GM12892 (cell line): ENCODE results near the gene ATP1B3.
"Not testable (repeated sequence)": the region's sequence is repeated elsewhere in the genome, so short reads cannot be mapped to it uniquely, and the experiment has no call there.

ENCODE experiments used
- DNase-seq: peaks from one replicate; pipeline ENCODE4 v3.0.0; 2011; ENCODE audit not compliant: insufficient read length
- FAIRE-seq: peaks from 2 replicates; lab custom pipeline; 2011; peaks lifted over from hg19 to GRCh38; lab: Jason Lieb, UNC
- POLR2A ChIP-seq: IDR thresholded peaks from 2 replicates; pipeline ENCODE4 v1.6.1; 2011; ENCODE audit warnings: low read depth, low read length, control low read depth
- POLR2AphosphoS5 ChIP-seq: IDR thresholded peaks from 2 replicates; pipeline ENCODE4 v1.6.1; 2011; ENCODE audit warnings: low read depth, low read length, control low read depth
- TAF1 ChIP-seq: IDR thresholded peaks from 2 replicates; pipeline ENCODE4 v1.6.1; 2011; ENCODE audit warnings: low read depth, mild to moderate bottlenecking, control low read depth, low read length, borderline replicate concordance

Gene ATP1B3

DNA sequence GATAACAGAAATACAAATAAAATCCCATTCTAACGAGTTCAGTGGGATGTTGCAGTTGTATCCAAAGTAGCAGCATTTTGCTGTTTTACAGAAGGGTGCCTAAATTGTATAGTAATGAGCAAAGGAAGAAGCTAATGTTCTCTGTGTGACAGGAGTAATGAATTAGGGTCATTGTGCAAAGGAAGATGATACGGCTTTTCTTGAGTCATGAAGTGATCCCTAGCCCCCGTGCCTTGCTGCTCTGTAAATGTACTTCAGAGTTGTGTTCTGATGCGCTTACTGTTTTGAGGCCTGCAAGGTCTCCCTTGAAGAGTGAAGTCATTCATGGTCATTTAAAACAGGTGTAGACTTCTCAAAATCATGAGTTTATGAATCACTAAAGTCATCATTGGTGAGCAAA is 37.9 kb downstream of the ATP1B3 start:
- no peak for FAIRE-seq
- TF ChIP-seq POLR2AphosphoS5 (no peak), POLR2A (no peak), TAF1 (no peak)

DNA sequence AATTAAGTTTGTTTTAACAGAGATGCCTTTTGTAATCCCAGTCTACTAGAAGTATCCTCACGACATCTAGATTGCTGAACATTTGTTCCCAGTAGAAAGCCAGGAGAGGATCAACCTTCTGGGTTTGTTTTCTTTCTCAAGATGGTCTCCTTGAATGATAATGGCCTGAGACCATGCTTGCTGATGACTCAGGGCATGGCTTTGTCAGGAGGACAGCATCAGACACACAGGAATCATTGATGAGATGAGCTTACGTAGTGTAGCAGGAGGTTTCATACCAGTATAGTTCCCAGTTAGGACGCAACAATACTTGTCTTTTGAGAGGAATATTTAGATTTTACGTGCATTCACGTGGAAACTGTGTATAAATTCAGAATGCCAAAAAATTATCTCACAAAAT is 38.6 kb downstream of the ATP1B3 start:
- TF ChIP-seq POLR2AphosphoS5, result no peak
- no peak for TF ChIP-seq POLR2A
- no peak for TF ChIP-seq TAF1
- FAIRE-seq, result no peak

More for the DNA sequence above, 37.9 kb downstream of the ATP1B3 start:
- no peak for DNase-seq

DNA sequence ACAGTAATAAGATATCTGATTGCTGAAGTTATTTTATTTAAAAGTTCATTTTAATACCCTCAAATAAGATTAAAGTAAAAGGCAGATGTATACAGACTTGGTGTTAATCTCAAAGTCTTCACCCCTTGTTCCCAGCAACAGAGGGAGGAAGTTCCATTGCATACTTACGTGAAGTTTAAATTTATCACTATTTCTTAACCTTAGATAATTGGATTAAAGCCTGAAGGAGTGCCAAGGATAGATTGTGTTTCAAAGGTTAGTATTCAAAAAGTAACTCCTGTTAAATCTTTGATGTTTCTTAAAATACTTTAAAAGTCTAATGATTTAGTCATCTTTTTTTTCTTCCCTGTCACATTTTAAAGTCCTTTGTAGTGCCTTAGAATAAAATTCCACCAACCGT is 39.3 kb downstream of the ATP1B3 start:
- DNase-seq (no peak), FAIRE-seq (no peak)
- no peak for TF ChIP-seq POLR2AphosphoS5
- TF ChIP-seq POLR2A, result no peak
- TF ChIP-seq TAF1, result no peak

More for the DNA sequence above, 38.6 kb downstream of the ATP1B3 start:
- no peak for DNase-seq

DNA sequence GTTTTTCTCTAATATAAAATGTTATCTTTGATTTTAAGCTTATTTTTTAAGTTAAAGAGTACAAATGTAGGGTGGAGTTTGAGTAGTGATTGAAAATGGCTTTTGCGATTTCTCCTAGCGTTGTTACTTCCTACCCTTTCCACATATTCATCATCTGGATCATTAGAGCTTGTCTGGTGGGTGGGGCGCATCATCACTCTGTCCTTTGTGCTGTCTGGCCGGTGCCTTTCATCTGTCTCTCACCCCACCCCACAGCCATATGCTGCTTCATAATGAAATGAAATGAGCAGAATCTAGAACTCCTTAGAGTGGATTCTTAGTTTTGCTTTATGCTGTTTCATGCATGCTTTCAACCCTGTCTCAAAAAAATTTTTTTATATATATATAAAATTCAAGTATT is 44.3 kb downstream of the ATP1B3 start:
- FAIRE-seq, result no peak
- no peak for DNase-seq
- TF ChIP-seq POLR2AphosphoS5, result no peak

DNA sequence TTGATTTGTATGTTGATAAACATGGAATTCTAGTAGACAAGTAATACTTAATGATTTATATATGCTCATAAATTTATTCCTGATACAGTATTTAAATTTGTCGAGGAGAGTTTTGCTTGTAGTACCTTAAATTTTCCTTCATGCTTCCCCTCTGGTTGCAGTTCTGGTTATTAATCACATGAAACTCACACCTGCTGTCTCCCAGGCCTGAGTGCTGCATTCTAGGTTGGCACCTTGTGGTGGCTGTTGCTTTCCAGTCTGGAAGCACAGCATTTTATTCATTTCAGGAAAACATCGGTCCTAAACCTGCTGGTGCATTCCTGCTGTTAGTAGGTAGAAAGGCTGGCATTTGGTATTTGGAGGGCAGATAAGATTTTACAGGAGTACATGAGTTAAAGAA is 44.9 kb downstream of the ATP1B3 start:
- TF ChIP-seq POLR2AphosphoS5 (no peak), TAF1 (no peak), POLR2A (no peak)
- FAIRE-seq, result no peak
- DNase-seq, result no peak

DNA sequence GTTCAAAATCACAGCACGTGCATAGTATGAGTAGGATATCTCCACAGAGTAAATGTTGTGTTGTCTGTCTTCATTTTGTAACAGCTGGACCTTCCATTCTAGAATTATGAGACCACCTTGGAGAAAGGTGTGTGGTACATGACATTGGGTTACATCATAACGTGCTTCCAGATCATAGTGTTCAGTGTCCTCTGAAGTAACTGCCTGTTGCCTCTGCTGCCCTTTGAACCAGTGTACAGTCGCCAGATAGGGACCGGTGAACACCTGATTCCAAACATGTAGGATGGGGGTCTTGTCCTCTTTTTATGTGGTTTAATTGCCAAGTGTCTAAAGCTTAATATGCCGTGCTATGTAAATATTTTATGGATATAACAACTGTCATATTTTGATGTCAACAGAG is 49.2 kb downstream of the ATP1B3 start:
- not testable (repeated sequence) for DNase-seq, FAIRE-seq

DNA sequence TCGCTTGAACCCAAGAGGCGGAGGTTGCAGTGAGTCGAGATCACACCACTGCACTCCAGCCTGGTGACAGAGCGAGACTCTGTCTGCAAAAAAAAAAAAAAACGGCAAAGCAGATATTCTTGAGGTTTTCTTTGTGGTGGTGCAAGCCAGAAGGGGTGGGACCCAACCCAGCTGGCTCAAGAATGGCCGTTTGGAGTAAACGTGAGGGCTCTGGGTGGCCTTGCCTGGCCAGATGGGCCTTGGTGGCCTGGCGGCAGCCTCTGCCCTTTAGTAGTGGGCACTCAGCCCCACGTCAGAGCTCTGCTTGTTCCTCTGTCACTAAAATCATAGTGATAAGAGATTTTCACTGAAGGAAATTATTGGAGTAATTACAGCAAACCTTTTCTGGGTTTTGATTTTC is 50.5 kb downstream of the ATP1B3 start:
- FAIRE-seq, result no peak

DNA sequence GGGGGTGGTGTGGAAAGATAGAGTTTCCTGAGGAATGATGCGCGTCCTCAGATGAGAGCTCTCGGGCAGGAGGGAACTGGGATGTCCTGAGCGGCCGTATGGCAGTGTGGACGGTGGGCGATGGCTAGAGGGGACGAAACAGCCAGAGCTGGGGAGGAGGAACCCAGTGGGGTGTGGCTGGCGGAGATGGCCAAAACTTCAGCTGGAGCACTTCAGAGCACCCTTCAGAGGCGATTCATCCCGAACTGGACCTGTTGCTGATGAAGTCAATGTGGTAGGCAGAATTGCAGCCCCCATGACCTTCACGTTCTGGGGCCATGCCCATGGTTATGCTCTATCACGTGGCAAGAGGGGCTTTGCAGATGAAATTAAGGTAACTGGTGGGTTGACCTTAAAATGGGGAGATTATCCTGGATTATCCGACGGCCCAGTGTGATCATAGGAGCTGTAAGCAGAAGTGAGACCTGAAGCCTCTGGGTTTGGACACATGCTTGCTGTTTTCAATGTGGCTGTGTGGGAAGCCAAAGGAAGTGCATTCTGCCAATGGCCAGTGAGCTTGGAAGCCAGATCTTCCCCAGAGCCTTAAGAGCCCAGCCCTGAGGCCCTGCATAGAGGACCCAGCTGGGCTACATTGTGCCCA is 52.3 kb downstream of the ATP1B3 start:
- TF ChIP-seq POLR2A (peak; percentile 42; the same call in 1 of the 2 replicates), POLR2AphosphoS5 (no peak)
- FAIRE-seq (no peak), DNase-seq (no peak)

More for the DNA sequence above, 50.5 kb downstream of the ATP1B3 start:
- TF ChIP-seq POLR2A, result no peak
- no peak for TF ChIP-seq POLR2AphosphoS5
- no peak for TF ChIP-seq TAF1
- DNase-seq, result no peak

DNA sequence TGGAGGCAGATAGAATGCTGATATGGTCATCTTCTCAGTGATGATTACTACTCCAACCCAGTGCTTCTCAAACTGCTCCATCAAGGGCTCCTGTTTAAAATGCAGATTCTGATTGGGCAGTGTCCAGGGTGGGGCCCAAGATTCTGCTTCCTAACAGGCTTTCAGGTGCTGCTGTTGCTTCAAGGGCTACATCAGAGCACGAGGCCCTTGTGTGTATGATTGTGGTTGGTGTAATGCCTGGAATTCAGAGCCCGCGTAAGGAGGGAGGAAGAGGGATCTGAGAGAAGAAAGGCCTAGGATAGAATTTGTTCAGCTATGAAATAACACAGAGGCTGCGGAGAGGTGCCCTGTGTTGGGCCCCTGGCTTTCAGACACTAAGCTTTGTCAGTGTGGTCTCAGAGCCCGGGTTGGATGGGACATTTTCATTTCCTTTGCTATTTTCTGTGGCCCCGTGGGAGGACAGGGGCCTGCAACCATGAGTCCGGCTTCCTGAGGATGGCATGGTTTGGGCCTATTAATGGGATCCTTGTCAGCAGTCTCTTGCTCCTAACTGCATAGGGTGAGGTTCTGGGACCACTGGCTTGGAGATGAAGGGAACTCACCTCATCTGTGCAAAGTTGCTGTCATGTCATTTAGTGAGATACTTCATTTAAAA is 53.0 kb downstream of the ATP1B3 start:
- no peak for FAIRE-seq
- DNase-seq, result no peak
- TF ChIP-seq POLR2A, result no peak

DNA sequence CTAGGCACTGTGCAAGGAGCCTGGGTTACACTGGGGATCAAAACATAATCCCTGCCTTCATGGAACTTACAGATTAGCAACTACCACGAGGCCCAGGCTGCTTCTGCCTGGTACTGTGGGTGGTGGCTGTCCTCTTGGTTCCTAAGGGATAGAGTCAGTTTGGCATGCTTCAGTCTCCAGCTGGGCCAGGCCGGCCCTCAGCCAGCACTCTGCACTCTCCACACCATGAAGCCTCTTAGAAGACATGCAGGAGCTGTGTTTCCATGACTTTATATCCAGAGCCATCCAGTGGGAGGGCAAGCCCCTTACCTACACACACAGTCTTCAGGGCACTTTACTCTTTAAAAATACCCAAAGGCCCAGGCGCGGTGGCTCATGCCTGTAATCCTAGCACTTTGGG is 54.4 kb downstream of the ATP1B3 start:
- FAIRE-seq (no peak), DNase-seq (no peak)
- no peak for TF ChIP-seq POLR2AphosphoS5
- no peak for TF ChIP-seq POLR2A
- TF ChIP-seq TAF1, result no peak

DNA sequence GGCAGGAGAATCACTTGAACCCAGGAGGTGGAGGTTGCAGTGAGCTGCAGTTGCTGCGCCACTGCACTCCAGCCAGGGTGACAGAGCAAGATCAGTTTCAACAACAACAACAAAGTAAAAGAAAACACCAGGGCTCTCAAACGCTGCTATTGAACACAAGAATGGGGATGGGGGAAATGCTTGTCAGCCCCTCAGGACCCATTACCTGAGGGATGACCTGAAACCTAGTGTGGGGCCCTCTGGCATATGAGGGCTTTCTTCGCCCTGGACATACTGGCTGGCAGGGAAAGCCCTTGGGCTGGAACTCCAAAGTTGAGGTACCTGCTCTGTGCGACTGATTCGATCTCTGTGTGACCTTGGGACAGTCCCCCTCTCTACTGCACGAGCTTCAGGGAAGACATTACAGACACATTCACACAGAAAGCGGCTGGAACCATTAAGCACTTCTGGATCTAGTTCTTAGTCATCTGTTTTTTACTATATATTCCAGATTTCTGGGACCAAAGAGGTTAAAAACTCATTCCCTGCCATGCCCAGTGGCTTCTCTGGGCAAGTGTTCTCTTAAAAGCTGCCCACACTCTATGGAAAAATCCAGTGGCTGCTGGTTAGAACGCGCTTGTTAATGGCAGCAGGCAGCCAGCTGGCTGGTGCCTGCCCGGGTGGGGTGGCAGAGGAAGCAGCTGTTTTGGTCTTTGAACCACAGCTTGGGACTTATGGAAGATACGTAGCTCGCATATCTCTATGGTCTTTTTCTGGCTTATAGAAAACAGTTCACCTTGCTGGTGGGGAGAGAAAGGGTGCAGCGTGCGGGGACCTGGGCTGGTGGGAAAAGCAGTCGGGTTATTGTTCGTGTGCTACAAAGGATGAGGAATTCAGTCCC is 57.2 kb downstream of the ATP1B3 start:
- no peak for TF ChIP-seq POLR2AphosphoS5
- TF ChIP-seq POLR2A, result no peak
- TF ChIP-seq TAF1, result no peak
- FAIRE-seq (no peak), DNase-seq (no peak)

DNA sequence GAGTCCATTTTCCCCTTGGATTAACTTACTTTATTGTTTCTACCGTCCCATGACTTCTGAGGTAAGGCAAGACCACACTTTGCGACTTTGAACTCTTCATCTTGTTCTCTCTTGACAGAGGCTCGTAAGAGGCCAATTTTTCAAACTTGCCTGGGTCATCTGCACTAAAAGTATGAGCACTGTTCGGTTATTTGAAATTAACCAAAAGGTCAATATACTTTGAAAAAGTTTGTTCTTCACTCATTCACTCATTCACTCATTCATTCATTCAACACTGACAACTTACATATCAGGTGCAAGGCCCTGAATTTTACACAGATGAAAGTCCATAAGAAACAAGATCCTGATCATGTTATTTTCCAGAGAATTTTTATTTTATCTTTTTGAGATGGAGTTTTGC is 57.9 kb downstream of the ATP1B3 start:
- no peak for FAIRE-seq
- DNase-seq, result no peak
- TF ChIP-seq POLR2AphosphoS5 (no peak), POLR2A (no peak), TAF1 (no peak)
